GM18511 (cell line): ENCODE data around the gene VPS18.

Source experiments
- ATAC-seq: cut with Tn5 transposase; IDR thresholded peaks from one replicate; pipeline ENCODE4 v1.9.1; 2021; ENCODE audit warnings: mild to moderate bottlenecking, moderate library complexity; ENCODE audit not compliant: unreplicated experiment

The VPS18 gene

GRCh38 chr15:40870716-40871115 lies 23.5 kb upstream of the VPS18 start:
- no peak for ATAC-seq

DNA sequence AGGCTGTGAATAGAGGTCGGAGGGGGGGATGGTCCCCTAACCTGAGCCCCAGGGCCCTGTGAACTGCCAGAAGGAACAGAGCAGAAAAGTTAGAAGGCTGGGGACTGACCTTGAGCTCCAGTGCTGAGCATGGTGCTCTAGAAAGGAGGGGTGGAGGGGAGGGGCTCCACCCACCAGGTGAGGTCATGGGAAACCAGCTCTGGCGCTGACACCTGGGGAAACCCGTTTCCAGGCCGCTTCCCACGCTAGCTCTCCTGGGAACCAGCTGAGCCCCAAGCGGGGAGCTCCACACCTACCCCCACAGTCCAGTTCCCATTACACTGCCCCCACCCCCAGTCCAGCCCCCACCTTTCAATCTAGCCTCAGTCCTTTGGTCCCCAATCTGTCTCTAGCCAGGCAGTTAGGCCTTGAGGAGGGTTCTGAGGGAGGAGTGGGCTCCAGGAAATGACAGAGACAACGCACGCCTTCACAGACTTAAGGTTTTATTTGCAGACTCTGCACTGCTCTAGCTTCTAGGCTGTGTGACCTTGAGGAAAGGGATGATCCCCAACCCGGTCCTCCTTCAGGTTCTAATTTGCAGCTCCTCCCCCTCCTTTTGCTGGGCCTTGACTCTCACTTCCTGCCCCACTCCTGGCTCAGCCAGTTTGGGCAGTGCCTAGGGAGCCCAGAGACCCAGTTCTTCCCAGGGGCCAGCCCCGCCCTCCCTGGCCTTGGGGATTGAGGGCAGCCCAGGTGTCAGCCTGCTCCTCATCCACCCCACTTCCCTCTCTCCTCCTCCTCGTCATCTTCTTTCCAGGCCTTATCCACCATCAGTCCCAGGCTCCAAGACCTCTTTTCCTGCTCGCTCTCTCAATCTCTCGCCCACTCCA lies 22.3 kb upstream of the VPS18 start:
- peak; percentile 46 for ATAC-seq

- ATAC-seq, result no peak
Measured at GRCh38 chr15:40872791-40873693, 21.2 kb upstream of the VPS18 start.

GRCh38 chr15:40873694-40874561 lies 20.3 kb upstream of the VPS18 start, which contains the start of gene RHOV:
Gene RHOV, minus strand, starts transcription at chr15:40874234. Its CDS starts 95 bp downstream, at chr15:40874139.
- peak; percentile 66 for ATAC-seq

GRCh38 chr15:40875991-40876730 lies 18.1 kb upstream of the VPS18 start:
- ATAC-seq, result no peak

DNA sequence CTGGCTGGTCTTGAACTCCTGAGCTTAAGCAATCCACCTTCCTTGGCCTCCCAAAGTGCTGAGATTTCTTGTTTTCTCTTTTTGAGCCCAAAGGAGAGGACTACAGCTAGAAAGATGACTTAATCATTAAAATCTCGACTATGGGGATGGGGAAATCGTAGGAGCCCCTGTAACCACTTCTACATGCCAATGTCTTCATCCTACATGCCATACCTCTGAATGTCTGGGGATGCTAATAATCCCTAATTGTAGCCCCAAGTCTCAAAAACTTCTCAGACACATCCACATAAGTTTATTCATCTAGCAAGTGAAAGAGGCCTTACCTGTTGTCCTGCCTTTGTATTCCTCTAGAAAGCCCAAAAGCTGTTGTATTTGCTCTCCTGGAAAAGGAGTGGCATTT lies 16.6 kb upstream of the VPS18 start:
- ATAC-seq, result no peak

DNA sequence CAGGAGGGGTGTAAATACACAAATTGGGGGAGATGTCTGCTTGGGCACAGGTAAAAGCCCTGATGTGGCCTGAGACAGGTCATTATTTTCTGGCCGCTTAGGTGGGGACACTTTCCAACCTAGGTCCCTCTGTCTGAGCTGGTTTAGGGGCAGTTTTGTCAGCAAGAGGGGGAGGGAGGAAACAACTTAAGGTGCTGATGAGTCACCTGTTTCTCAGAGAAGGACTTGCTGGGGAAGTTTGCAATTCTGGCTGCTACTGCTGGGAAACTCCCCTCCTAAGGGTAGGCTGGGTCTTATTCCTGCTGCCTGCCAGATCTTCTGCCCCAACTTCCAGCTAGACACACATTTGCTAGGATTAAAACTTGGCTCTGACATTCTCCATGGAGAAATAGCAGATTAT lies 15.5 kb upstream of the VPS18 start:
- ATAC-seq, result no peak

DNA sequence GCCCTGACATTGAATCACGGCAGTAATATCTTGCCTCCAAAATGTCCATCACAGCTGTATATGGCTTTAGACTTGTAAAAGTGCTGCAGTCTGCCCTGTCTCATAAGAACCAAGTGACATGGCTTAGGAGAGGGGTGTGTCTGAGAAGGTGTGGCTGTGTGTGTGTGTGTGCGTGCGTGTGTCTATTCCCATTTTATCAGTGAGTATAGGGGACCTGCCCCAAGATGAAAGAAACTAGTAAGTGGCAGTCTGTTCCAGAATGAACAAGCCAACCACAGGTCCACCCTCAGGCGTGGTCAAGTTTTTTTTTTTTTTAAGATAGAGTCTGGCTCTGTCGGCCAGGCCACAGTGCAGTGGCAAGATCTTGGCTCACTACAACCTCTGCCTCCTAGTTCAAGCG lies 14.6 kb upstream of the VPS18 start:
- no peak for ATAC-seq

- ATAC-seq, result no peak
Measured at GRCh38 chr15:40881351-40881750, 12.9 kb upstream of the VPS18 start.

- no peak for ATAC-seq
Measured at GRCh38 chr15:40886586-40886985, 7.7 kb upstream of the VPS18 start.

- ATAC-seq, result no peak
Measured at GRCh38 chr15:40889112-40889511, 5.1 kb upstream of the VPS18 start.

DNA sequence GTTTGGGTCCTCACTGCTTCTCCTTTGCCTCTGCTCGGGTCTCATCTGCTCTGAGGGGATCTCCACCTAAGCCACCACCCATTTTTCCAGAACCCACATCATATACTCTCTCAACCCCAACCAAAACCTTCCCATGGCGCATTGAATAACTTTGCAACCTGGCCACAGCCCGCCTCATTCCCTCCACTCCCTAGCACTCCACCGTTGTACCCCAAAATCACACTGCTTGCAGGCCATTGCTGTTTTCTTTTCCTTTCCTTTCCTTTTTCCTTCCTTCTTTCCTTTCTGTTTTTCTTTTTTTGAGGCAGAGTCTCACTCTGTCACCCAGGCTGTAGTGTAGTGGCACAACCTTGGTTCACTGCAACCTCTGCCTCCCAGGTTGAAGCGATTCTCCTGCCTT lies 3.1 kb upstream of the VPS18 start:
- ATAC-seq, result no peak

DNA sequence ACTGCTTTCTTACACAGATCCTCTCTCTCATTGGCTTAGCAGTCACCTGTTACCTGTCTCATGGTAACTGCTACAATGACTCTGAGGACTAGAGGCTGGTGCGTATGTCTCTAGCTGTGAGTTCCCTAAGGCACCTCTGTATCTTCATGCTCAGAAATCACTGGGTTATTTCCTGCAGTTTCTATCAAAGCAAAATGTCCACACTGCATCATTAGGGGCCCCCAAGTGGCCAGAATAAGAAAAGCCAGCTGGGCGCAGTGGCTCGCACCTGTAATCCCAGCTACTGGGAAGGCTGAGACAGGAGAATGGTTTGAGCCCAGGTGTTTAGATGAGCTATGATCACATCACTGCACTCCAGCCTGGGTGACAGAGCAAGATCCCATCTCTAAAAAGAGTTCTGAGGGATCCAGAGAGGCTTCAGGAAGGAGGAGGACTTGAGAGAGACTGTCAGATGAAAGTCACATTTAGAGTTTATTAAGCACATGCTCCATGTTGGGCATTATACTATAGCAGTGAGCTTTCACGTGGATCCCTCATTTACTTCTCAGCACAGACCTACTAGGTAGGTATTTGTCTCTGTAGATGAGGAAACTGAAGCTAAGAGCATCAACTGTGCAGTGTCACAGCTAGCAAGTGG lies 2.3 kb upstream of the VPS18 start:
- ATAC-seq, result no peak

DNA sequence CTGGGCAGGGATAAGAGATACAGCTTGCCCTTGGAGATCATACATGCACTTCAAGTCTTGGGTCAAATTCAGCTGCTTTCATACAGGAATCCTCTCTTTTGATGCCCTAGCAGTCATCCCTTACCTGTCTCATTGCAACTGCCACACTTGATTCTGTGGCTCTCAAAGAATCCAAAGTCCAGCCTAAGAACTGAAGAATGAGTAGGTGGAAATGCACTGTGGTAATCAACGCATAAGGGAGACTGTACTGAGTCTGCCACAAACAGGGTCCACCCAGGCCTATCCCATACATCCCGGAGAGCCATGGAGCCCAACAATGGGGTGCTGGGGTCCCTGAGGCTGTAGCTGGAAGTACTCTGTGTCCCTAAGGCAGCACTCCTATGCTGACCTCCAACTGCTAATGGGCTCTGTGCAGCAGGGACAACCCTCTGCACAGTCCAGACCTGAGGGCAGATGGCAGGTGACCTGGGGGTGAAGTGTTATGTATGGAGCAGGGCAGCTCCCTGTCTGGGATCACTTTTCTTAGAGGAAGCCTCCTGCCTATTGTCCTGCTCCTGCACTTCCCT lies 1.7 kb upstream of the VPS18 start:
- no peak for ATAC-seq

- ATAC-seq, result no peak
Measured at GRCh38 chr15:40893019-40893670, 1.1 kb upstream of the VPS18 start.

DNA sequence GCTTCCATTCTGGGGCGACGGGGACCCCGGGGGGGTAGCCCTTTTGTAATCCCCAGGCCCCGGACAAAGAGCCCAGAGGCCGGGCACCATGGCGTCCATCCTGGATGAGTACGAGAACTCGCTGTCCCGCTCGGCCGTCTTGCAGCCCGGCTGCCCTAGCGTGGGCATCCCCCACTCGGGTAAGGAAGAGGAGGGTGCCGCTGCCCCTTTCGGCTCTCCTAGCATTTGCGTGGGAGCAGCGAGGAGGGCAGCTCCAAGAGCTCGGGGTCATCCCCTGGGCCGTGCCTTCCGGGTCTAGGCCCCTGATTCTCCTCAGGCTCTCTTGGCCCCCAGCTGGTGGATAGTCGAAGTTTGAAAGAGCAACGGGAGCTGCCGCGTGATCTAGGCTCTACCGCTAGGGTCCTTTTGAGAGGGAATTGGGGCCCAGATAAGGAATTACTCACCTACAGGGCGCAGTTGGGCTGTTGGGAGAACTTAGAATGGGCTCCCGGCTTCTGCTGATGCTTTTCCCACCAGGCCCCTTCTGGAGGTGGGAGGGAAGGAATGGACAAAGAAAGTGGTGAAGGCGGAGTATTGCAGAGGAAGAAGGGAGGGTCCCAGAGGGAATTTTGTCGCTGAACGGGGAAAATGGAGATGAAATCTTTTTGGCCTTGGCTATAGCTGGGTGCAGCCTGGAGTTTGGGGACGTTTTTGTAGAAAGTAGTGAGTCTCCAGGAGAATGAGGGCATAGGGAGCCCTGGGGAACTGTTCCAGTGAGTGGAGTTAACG lies 615 bp downstream of the VPS18 start:
- peak; percentile 57 for ATAC-seq

- ATAC-seq, result no peak
Measured at GRCh38 chr15:40899536-40900207, 5.4 kb downstream of the VPS18 start.
